Kidney tubule cell (primary cell): Measurements from ENCODE around the gene RUSC2.
A peak's percentile ranks its signal among the peaks of the same experiment; 100 is the strongest.
"Not testable (repeated sequence)": the region's sequence is repeated elsewhere in the genome, so short reads cannot be mapped to it uniquely, and the experiment has no call there.

Experiments used
- DNase-seq: peaks from one replicate; pipeline ENCODE4 v3.0.0-alpha.2; 2018; ENCODE audit warnings: low spot score

RUSC2 gene

DNA sequence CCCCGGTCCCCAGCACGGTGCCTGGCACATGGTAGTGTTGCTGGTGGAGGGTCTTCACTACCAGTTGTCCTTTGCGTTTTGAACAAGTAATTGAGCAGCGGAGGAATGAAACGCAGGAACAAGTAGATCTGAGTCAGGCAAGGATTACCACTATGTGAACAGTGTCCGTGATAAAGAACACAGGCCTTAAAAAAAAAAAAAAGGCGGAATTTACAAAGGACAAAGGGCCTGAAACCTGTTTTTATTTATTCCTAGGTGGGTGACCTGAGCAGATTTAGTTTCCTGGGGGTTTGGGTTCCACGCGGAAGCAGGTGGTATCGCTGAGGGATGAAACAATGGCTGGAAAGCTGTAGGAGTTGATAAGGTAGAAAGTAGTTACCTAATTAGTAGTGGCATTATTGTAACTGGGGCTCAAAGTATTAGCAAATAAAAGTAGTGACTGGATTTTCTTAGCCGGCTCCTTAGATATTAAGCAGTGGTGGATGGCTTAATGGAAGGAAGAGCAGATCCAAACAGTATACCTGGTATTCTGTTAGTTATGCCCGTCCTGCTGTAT, 1.1 kb downstream of the RUSC2 start:
- peak; percentile 40 for DNase-seq

GRCh38 chr9:35493119-35493518, 3.2 kb downstream of the RUSC2 start:
- not testable (repeated sequence) for DNase-seq

DNA sequence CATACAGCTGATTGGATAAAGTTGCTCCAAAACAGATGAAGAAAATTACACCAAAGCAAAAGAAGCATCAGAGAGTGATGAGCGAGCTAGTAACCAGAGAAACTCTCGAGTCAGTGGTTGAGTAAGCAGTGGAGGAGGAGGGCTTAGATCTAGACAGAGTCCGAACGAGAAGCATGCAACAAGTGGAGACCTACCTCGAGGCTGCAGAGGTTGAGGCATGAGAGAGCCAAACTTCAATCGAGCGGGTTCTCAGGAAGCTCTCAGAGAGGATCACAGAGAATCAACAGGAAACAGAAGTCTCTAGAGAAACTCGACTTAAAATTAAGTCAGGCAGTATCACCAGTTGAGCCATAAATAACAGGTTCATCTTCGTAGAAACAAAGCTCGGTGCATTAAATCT, 6.1 kb downstream of the RUSC2 start:
- no peak for DNase-seq

GRCh38 chr9:35498245-35498644, 8.3 kb downstream of the RUSC2 start:
- DNase-seq = peak; percentile 79

DNA sequence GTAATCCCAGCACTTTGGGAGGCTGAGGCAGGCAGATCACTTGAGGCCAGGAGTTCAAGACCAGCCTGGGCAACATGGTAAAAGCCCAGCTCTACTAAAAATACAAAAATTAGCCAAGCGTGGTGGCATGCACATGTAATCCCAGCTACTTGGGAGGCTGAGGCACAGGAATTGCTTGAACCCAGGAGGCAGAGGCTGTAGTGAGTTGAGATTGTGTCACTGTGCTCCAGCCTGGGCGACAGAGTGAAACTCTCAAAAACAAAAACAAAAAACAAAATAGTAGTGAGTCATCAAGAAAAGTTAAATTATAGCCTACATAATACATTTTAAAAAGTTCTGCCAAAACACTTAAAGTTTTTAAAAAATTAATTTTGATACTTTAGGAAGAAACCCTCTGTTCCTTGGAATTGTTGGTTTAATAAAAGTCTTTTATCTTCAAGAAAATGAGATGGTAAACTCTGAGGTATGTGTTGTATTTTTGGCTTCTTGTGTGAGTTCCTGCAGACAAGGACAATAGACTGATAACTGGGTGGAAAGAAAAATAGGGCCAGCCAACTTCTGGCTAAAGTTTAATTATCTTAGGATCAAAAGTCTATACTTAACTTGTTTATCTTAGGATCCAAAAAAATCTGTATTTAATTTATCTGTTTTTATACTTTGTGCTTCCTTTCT, 9.3 kb downstream of the RUSC2 start:
- no peak for DNase-seq

DNA sequence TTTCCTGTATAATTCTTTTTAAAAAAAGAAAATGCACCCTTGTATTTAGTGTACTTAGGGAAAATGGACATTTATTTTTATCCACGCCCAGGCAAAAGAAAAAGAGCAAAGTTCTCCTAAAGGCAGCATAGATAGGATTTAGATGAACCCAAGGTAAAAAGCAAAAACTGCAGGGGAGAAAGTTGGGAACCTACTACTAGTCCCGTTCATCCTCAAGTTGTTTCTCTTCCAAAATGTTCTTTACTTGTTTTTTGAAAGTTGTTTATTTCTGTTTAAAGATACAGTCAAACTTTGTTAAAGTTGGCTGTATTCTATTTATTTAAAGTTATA, 9.8 kb downstream of the RUSC2 start:
- DNase-seq = no peak

- DNase-seq = peak; percentile 38
Observed at GRCh38 chr9:35500130-35500748, 10.3 kb downstream of the RUSC2 start.

- no peak for DNase-seq
Observed at GRCh38 chr9:35501946-35502345, 12.0 kb downstream of the RUSC2 start.

DNA sequence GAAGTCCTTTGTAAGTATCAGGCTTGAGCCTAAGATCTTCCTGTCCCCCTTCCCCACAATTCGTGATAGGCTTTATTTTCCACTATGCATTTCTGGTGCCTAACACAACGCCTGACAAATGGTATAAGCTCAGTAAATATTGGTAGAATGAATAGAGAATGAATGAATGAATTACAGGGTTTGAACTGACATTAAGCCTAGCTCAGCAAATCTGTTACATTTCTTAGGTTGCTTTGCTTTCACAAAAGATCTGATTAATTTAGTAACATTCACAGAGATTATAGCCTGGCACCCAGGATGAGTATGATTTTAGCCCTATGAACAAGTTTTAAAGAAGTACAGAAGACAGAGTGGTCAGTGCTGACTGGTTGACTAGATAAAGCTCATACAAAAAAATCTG, 16.4 kb downstream of the RUSC2 start:
- DNase-seq = no peak

DNA sequence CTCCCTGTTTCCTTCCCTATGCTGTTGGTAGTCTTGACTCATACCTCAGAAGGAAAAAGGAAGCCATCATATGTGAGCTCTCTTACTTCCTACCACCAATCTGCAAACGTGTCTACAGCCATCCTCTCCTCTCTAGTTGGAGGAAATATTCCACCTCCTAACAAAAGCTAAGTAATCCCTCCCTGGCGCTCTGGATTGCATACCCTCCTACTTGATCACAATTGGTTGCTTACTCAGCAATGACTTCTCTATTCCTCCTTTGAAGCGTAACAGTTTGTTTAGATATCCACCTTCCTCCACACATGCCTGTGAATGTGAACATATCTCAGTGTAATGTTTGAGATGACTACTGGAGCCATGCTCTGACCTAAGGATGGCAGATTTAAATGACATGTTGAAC, 18.2 kb downstream of the RUSC2 start:
- peak; percentile 61 for DNase-seq

- DNase-seq = peak; percentile 58
Observed at GRCh38 chr9:35510383-35510753, 20.5 kb downstream of the RUSC2 start.

DNA sequence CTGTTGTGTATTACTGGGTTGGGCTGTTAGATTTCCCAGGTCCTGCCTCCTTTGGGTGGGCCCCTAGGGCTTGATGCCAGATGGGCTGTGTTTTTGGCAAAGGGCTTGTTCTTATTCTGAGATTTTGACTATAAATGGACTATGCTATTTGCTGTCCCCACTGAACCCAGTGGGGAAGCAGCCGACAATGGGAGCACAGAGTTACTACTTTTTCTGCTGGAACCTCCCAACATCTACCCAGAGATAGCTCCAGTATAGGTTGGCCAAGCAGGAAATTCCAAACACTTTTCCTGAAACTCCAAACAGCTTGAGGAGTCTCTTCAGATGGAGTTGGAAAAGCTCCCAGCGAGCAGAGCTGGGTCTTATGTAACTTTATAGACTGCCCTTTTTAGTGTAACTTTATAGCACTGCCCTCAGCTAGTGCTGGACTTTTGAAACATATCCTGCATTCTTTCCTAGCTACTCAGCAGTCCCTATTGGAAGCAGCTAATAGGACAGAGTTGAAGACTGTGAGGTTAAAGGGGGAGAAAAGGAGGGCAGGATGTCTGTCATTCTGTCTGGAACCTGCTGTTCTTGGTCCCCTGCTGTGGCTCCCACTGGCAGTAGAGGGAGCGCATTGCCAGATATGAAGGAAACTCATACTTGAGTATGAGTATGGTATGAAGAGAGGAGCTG, 21.0 kb downstream of the RUSC2 start:
- DNase-seq = peak; percentile 95

DNA sequence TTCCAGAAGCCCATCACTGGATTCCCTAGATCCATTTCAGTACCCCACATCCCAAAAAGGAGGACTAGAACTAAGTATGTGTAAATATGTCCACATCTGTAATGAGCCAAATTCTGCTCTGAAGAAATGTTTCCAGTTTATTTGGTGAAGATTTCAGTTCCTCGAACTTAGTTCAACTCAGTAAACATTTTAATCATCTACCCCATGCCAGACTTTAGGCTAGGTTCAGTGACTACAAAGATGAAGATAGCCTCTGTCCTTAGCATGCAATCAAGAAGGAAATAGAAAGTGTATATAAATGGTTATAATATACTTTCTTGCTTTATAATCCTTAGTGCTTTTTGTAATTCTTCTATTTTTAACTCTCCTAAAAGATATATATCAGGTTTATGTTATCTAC, 21.5 kb downstream of the RUSC2 start:
- no peak for DNase-seq

GRCh38 chr9:35515766-35516165, 25.9 kb downstream of the RUSC2 start:
- DNase-seq = no peak

GRCh38 chr9:35516479-35516878, 26.6 kb downstream of the RUSC2 start:
- peak; percentile 83 for DNase-seq

DNA sequence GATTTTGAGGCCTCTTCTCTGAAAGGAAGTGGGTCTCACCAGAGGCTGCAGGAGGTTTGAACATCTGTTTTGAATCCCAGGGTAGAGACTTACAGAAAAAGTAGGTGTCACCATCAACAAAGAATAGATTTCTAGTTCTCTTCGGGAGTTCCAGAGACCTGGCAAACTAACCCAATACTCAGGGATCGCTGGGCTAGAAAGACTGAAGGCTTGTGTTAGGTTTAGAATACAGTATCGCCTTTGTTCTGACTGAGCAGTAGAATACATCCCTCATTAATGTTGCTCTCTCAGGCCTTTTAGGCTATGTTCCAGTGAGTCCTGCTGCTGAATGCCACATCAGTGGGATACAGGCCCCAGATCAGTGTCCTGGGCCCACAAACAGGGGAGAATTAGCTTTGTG, 27.2 kb downstream of the RUSC2 start:
- peak; percentile 59 for DNase-seq

DNA sequence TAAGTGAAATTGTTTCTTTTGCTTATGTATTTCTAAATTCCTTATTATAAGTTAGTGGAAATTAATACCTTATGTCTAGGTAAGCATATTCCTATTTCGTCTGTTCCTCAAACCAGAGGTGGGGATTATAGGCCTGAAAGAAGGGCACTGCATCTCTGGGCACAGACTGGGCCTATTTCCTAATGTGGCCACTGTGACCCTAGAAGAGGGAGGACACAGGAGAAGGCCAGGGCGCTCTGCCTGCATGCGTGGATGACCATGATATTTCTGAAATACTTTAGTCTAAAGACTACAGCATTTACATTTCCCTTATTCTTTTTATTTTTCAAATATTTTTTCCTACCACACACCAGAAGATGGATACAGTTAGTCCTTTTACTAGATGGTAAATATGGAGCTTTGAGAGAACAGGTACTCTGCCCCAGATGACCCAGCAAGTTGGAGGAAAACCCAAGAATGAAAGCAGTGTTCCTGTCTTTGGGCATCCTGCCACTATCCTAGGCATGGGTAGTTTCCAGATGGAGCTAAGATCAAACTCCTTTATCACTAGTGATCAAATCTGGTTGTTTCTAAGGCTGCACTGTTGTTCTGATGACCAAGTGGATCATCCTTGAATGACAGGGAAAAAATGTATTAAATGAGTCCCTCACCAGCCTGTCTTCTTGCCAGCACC, 27.8 kb downstream of the RUSC2 start:
- DNase-seq = no peak

DNA sequence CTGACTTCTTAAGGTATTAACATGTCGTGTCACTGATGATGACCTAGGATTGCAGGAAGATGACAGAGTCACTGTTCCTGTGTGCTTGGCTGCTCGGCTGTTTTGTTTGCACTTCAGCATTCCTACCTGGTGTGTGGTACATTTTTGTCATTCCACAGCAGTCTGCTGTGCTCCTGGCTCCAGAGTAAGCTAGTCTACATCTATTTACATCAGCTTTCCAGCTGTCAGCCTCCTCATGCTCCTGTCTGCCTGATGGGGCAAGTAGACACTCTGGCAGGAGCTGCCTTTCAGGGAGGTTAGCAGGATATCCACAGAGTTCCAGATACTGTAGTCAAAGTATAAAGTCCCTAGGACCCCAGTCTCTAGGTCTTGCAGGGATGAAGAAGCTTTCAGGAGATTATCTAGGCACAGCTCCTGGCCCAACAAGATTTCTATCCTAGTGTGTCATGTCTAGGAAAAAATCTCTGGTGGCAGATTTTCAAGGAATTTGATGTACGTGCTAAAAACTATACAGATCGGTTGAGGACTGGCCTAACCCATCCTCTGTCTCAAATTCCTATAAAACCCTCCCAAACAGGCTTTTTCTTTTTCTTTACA, 28.4 kb downstream of the RUSC2 start:
- DNase-seq = peak; percentile 100

DNA sequence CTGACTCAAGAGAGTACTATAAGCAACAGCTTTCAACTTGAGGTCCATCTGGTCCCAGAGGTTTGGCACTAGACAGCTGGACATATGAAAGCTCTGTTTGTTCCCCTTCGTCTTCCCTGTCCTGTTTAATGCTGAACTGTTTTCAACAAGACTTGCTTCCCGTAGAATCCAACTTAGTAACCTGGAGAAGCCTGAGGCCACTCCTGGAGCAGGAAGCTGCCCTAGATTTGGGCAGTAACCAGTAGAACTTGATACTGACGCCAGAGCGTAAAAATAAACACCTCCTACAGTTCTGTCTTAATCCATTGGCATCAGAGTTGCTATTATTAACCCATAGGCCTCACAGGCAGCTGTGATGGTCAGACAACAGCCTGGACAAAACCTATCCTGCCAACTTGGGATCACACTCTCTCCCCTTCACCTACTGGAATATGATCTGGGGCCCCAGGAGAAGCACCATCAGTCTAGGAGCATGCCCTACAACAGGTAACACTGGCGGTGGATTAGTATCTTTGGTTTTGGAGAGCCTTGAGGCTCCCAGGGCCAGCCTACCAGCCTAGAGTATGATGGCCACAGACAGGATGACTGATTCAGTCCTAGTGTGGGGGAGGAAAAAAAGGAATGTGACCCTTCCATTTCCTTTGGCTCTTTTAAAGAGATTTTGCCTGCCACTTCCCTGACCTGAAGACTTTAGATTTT, 29.2 kb downstream of the RUSC2 start:
- DNase-seq = peak; percentile 87

- DNase-seq = peak; percentile 80
Observed at GRCh38 chr9:35519692-35520363, 29.9 kb downstream of the RUSC2 start.

- DNase-seq = peak; percentile 56
Observed at GRCh38 chr9:35520364-35520710, 30.4 kb downstream of the RUSC2 start.
